Measurements from ENCODE around the gene MARCHF10.

The MARCHF10 gene

DNA sequence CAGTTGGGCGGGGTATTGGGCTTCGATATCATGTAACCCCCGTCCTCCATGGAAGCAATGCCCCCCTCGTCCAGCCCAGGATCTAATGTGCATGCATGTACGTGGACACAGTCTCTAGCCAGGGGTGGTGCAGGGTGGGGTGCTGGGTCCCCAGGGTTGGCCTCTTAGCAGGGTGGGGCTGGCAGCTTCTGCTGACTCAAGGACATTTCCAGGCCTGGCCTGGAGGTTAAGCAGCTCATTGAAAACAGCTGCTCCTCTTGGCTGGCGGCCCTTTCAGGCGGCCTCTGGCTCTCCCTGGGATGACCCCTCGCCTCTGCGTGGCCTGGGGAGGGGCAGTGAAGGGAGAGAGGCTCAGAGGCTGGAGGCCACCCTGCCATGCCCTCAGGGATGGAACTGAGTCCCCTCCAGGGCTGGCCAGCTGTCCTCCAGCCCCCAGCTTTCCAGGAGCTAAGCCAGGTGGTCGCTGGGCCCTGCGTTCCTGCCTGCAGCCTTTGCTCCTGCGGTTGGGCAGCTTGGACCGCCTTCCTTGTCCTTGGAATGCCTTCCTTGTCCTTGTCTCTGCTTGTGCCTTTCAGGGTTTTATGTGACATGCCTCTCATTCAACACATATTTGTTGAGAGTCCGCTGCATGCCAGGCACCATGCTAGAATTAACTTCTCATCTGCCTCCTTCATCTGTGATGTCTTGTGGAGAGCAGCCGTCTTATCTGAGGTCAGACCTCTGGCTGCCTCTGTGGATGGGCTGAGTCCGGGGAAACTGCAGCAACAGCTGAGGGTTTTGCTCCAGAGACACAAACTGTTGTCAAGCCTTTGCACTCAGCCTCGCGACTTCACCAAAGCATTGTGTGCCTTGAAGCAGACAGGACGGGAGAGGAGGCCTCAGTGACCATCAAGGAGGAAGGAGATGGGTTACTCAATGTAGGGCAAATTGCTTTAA is 154.0 kb downstream of the MARCHF10 start:
- DNase-seq, result no peak

DNA sequence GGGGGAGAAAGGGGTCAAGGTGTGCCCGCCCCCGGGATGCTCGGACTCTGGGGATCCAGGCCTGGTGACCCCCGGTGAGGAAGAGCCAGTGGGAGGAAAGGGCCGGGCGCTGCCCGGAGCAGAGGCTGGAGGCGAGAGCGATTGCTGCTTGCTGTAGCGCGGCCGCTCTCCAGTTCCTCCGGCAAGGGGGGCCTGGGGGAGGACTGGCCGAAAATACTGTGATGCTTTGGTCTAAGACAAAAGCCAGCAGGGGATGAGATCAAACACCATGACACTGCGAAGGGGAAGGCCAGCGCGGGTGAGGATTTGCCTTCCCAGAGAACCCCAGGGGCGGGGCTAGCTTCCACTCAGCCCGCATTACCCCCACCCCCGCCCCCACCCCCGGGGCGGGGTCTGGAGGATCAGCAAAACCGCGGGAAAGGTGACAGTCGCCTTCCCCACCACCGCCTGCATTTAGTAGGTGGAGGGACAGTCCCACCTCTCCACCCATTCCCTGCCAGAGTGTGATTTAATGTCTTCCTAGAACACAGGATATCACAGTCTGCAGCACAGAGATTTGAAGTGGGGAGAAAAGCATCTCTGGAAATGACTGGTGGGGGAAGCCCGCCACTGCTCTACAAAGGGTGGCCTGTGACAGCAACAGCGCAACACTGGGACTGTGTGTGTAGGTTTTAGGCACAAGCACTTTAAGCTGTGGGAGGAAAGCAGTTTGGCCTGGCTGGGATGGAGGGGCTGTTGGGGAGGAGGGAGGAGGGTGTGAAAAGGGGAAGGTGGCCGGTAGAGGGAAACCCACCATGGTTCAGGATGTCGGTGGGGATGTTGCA is 154.9 kb downstream of the MARCHF10 start:
- peak; percentile 82 for DNase-seq

DNA sequence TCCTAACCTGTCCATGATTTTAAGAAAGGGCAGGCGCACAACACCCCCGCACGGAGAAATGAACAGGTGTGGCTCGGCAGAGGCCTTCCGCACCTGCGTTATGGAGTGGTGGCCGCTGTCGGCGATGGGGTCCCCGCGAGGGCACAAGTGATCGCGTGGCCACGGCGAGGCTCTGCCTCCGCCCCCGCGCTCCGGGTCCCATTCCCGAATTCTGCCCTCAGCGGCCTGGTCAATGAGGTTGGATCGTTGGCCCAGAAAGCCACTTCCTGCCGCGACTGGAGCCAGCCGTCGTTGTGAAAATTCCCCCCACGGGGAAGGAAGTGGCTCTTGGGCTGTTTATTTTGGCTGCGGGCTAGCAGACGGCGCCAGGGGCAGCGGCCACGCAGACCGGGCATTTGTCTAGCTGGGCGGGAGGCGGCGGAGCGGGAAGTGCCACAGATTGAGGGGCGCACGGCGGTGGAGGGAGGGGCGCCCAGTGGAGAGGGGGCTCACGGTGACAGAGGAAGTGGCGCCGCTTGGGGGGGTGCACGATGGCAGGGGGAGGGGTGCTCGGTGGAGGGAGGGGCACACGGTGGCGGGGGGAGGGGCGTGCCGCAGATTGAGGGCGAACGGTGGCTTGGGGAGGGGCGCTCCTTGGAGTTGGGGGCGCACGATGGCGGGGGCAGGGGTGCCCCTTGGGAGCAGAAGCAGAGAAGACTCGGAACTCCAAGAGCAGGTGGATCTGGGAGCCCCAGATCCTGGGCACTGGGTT is 155.7 kb downstream of the MARCHF10 start:
- DNase-seq, result peak; percentile 39

Data from NCI-H1105 (cell line).